WTC11 (cell line): ENCODE measurements around the gene CYP3A4.

ENCODE experiments used
- HMGA2 ChIP-seq: fragments of 250-450 bp; sonication (Bioruptor Pico); IDR thresholded peaks from 2 replicates; pipeline ENCODE4 v1.4.0; 2021; ENCODE audit warnings: mild to moderate bottlenecking, moderate library complexity
- NR1H2 ChIP-seq: sonication (generic); formaldehyde crosslinking; IDR thresholded peaks from 2 replicates; pipeline ENCODE4 v1.9.0; 2021; ENCODE audit warnings: mild to moderate bottlenecking, moderate library complexity, missing genetic modification reagents
- TF ChIP-seq, protein P1 (sequence below): fragments of 200-600 bp; IDR thresholded peaks from 2 replicates; pipeline ENCODE4 v1.8.0; 2022; ENCODE audit warnings: antibody characterized with exemption
- TF ChIP-seq, protein P2 (sequence below): sonication (generic); formaldehyde crosslinking; IDR thresholded peaks from 2 replicates; pipeline ENCODE4 v1.8.1; 2022; ENCODE audit warnings: missing genetic modification reagents, borderline replicate concordance

DNA sequence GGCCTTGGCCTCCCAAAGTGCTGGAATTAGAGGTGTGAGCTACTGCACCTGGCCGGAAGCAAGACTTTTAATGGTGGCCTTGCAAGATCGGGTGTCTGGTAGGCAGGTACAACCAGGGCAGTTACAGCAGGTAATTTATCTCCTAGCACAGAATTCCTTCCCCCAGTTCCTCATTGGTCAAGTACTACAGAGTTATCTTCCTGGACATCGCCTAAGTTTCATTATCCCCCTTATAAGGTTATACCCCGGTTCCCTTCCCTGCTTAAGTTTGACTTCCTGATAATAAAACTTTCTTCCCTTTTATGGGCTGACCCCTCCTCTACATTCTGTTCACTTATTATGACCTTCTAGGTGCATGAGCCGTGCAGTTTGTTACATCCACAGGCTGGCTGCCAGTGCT, 24.8 kb upstream of the CYP3A4 start:
- TF ChIP-seq NR1H2 (CRISPR knock-in tag) (no peak), HMGA2 (CRISPR knock-in tag) (no peak)
- TF ChIP-seq, protein P1, sequence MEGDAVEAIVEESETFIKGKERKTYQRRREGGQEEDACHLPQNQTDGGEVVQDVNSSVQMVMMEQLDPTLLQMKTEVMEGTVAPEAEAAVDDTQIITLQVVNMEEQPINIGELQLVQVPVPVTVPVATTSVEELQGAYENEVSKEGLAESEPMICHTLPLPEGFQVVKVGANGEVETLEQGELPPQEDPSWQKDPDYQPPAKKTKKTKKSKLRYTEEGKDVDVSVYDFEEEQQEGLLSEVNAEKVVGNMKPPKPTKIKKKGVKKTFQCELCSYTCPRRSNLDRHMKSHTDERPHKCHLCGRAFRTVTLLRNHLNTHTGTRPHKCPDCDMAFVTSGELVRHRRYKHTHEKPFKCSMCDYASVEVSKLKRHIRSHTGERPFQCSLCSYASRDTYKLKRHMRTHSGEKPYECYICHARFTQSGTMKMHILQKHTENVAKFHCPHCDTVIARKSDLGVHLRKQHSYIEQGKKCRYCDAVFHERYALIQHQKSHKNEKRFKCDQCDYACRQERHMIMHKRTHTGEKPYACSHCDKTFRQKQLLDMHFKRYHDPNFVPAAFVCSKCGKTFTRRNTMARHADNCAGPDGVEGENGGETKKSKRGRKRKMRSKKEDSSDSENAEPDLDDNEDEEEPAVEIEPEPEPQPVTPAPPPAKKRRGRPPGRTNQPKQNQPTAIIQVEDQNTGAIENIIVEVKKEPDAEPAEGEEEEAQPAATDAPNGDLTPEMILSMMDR: no peak
- TF ChIP-seq, protein P2, sequence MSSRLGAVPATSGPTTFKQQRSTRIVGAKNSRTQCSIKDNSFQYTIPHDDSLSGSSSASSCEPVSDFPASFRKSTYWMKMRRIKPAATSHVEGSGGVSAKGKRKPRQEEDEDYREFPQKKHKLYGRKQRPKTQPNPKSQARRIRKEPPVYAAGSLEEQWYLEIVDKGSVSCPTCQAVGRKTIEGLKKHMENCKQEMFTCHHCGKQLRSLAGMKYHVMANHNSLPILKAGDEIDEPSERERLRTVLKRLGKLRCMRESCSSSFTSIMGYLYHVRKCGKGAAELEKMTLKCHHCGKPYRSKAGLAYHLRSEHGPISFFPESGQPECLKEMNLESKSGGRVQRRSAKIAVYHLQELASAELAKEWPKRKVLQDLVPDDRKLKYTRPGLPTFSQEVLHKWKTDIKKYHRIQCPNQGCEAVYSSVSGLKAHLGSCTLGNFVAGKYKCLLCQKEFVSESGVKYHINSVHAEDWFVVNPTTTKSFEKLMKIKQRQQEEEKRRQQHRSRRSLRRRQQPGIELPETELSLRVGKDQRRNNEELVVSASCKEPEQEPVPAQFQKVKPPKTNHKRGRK (CRISPR knock-in tag): no peak
